A549 (cell line): Measurements from ENCODE around the gene LIMA1.
"Not testable (repeated sequence)": the region's sequence is repeated elsewhere in the genome, so short reads cannot be mapped to it uniquely, and the experiment has no call there.

ENCODE experiments used
- BHLHE40 ChIP-seq: IDR thresholded peaks from 2 replicates; pipeline ENCODE4 v1.6.1; 2012; ENCODE audit warnings: low read depth, low read length, inconsistent platforms
- E2F6 ChIP-seq: IDR thresholded peaks from 2 replicates; pipeline ENCODE4 v1.6.1; 2012; ENCODE audit warnings: low read depth, borderline replicate concordance
- EP300 ChIP-seq, 2 experiments: fragments of >200 bp; sonication (Bioruptor Twin); formaldehyde crosslinking; IDR thresholded peaks; 2 replicates in 1 of 2; 3 replicates in 1 of 2; pipeline ENCODE4 v1.6.1; 2016 to 2017
- JUN ChIP-seq, 2 experiments: fragments of >200 bp; sonication (Bioruptor Twin); formaldehyde crosslinking; IDR thresholded peaks; 2 replicates in 1 of 2; 3 replicates in 1 of 2; pipeline ENCODE4 v1.6.1; 2016 to 2017
- KDM1A ChIP-seq: fragments of 200-600 bp; sonication (generic); IDR thresholded peaks from 2 replicates; pipeline ENCODE4 v1.6.1; 2016; ENCODE audit warnings: low read depth, mild to moderate bottlenecking
- MAX ChIP-seq: IDR thresholded peaks from 2 replicates; pipeline ENCODE4 v1.6.1; 2012
- MYC ChIP-seq: IDR thresholded peaks from 2 replicates; pipeline ENCODE4 v1.6.1; 2012; ENCODE audit warnings: mild to moderate bottlenecking, inconsistent platforms, low read length, improper control_type of control experiment, borderline replicate concordance
- POLR2A ChIP-seq: IDR thresholded peaks from 2 replicates; pipeline ENCODE4 v1.6.1; 2012; ENCODE audit warnings: mild to moderate bottlenecking, low read length
- SMC3 ChIP-seq: fragments of >200 bp; sonication (Bioruptor Twin); formaldehyde crosslinking; IDR thresholded peaks from 3 replicates; pipeline ENCODE4 v1.6.1; 2018; ENCODE audit warnings: inconsistent platforms
- ZFP36 ChIP-seq: fragments of 450-650 bp; IDR thresholded peaks from 2 replicates; pipeline ENCODE4 v1.6.1; 2014; ENCODE audit warnings: borderline replicate concordance; ENCODE audit not compliant: partially characterized antibody
- TF ChIP-seq, protein P1 (sequence below): fragments of >200 bp; sonication (Bioruptor Twin); formaldehyde crosslinking; IDR thresholded peaks from 3 replicates; pipeline ENCODE4 v1.5.1; 2016

- not testable (repeated sequence) for TF ChIP-seq E2F6; SMC3; POLR2A; EP300 (IDR thresholded peaks at IDR 0.05); BHLHE40; JUN (IDR thresholded peaks at IDR 0.05); KDM1A; MYC; MAX; ZFP36
- TF ChIP-seq, protein P1, sequence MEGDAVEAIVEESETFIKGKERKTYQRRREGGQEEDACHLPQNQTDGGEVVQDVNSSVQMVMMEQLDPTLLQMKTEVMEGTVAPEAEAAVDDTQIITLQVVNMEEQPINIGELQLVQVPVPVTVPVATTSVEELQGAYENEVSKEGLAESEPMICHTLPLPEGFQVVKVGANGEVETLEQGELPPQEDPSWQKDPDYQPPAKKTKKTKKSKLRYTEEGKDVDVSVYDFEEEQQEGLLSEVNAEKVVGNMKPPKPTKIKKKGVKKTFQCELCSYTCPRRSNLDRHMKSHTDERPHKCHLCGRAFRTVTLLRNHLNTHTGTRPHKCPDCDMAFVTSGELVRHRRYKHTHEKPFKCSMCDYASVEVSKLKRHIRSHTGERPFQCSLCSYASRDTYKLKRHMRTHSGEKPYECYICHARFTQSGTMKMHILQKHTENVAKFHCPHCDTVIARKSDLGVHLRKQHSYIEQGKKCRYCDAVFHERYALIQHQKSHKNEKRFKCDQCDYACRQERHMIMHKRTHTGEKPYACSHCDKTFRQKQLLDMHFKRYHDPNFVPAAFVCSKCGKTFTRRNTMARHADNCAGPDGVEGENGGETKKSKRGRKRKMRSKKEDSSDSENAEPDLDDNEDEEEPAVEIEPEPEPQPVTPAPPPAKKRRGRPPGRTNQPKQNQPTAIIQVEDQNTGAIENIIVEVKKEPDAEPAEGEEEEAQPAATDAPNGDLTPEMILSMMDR = not testable (repeated sequence)
These were observed 7.4 kb upstream of the LIMA1 start for GRCh38 chr12:50290692-50291091.
